ENCODE measurements around the gene DCDC2B. TPM values are rescaled to one million over a fixed set of nuclear protein-coding genes. Genes with fewer than 3 reads are reported as not detected.

DCDC2B gene
- total RNA-seq, 1 experiment from 2014 or later, result not detected

- TF ChIP-seq JUN (CRISPR knock-in tag; IDR thresholded peaks at IDR 0.05) (no peak), FOXP1 (CRISPR knock-in tag; IDR thresholded peaks at IDR 0.05; ENCODE audit: borderline replicate concordance) (no peak), ELF4 (CRISPR knock-in tag; IDR thresholded peaks at IDR 0.05; ENCODE audit: low read depth) (no peak)
Measured at GRCh38 chr1:32181563-32181962, 27.3 kb upstream of the DCDC2B start (continued).

GRCh38 chr1:32182060-32182459 is 26.8 kb upstream of the DCDC2B start:
- TF ChIP-seq ZNF232 (CRISPR knock-in tag; IDR thresholded peaks at IDR 0.05), result no peak
- TF ChIP-seq NR3C1 (CRISPR knock-in tag; conservative IDR thresholded peaks at IDR 0.05; ENCODE audit: low read depth), result no peak
- no peak for TF ChIP-seq ZNF281 (CRISPR knock-in tag; IDR thresholded peaks at IDR 0.05)
- no peak for TF ChIP-seq RORB (CRISPR knock-in tag; IDR thresholded peaks at IDR 0.05)
- Mint-ChIP-seq H3K27ac (peak overlapping the region; percentile 23; the same call in 1 of the 2 replicates), H3K27me3 (ENCODE audit: low read depth) (no peaks in the 10 kb centered on the region; the same call in 1 of the 2 replicates), H3K9me3 (no peaks in the 10 kb centered on the region), H3K4me3 (no peak overlapping the region), H3K36me3 (peaks cover 47% of the 10 kb centered on the region), H3K4me1 (peaks cover 34% of the 10 kb centered on the region)
- DNase-seq (ENCODE audit: low spot score), result no peak
- ChIA-PET CTCF (interaction anchor here (3.6 kb wide), 1 partner anchor 33 kb away, joined by 18 read pairs; no protein-coding TSS in a partner anchor), POLR2A (no interaction called here)
- no peak for ATAC-seq

- ATAC-seq (no peak), DNase-seq (ENCODE audit: low spot score) (no peak)
- Mint-ChIP-seq H3K4me3 (no peak overlapping the region), H3K36me3 (peaks cover 72% of the 10 kb centered on the region), H3K4me1 (peaks cover 17% of the 10 kb centered on the region), H3K27me3 (ENCODE audit: low read depth) (no peaks in the 10 kb centered on the region; the same call in 1 of the 2 replicates), H3K9me3 (no peaks in the 10 kb centered on the region), H3K27ac (no peak overlapping the region; the same call in 1 of the 2 replicates)
- ChIA-PET CTCF (no interaction called here), POLR2A (interaction anchor here (1.2 kb wide), 1 partner anchor 55 kb away, joined by 3 read pairs; no protein-coding TSS in a partner anchor)
- TF ChIP-seq USF1 (CRISPR knock-in tag; IDR thresholded peaks at IDR 0.05), result no peak
- no peak for TF ChIP-seq STAT6 (CRISPR knock-in tag; conservative IDR thresholded peaks at IDR 0.05; ENCODE audit: low read depth)
- TF ChIP-seq TCF7 (CRISPR knock-in tag; IDR thresholded peaks at IDR 0.05; ENCODE audit: low read depth), result no peak
- no peak for TF ChIP-seq GRHL2 (CRISPR knock-in tag; IDR thresholded peaks at IDR 0.05; ENCODE audit: insufficient replicate concordance, severe bottlenecking)
- TF ChIP-seq CREM (CRISPR knock-in tag; IDR thresholded peaks at IDR 0.05), result no peak
Measured at GRCh38 chr1:32184650-32185049, 24.2 kb upstream of the DCDC2B start.

GRCh38 chr1:32186077-32186476 is 22.8 kb upstream of the DCDC2B start:
- Mint-ChIP-seq H3K4me1 (peaks cover 6% of the 10 kb centered on the region), H3K4me3 (no peak overlapping the region), H3K36me3 (peaks cover 75% of the 10 kb centered on the region), H3K27ac (peak overlapping the region; percentile 64), H3K27me3 (ENCODE audit: low read depth) (no peaks in the 10 kb centered on the region), H3K9me3 (no peaks in the 10 kb centered on the region)
- ATAC-seq, result no peak
- peak; percentile 66; the same call in 1 of the 2 replicates for TF ChIP-seq GABPB1 (CRISPR knock-in tag; IDR thresholded peaks at IDR 0.05)
- TF ChIP-seq MAX (CRISPR knock-in tag; IDR thresholded peaks at IDR 0.05), result peak; percentile 44; the same call in 1 of the 2 replicates
- TF ChIP-seq RORB (CRISPR knock-in tag; IDR thresholded peaks at IDR 0.05), result no peak
- DNase-seq (ENCODE audit: low spot score), result no peak
- ChIA-PET CTCF (no interaction called here), POLR2A (no interaction called here)
